Smooth muscle cell (in vitro differentiated cells): ENCODE measurements around the gene SSH2. TPM values are rescaled to one million over a fixed set of nuclear protein-coding genes. Genes with fewer than 3 reads are reported as not detected.

Source experiments
- DNase-seq: peaks from one replicate; lab custom pipeline; 2025; ENCODE audit not compliant: unreplicated experiment; lab: John Stamatoyannopoulos, UW
- H2AFZ ChIP-seq: fragments of 200-600 bp; sonication (generic); 2 replicates; pipeline ENCODE4 v1.6.0; 2016; ENCODE audit warnings: antibody characterized with exemption, low read depth, mild to moderate bottlenecking
- H3F3A ChIP-seq: fragments of 200-600 bp; sonication (generic); 2 replicates; pipeline ENCODE4 v1.6.0; 2017; ENCODE audit warnings: antibody characterized with exemption, low read depth
- H3K27ac ChIP-seq: fragments of 200-600 bp; sonication (generic); 2 replicates; pipeline ENCODE4 v1.5.1; 2016; ENCODE audit warnings: low read depth, mild to moderate bottlenecking
- H3K27me3 ChIP-seq: fragments of 200-600 bp; sonication (generic); 2 replicates; pipeline ENCODE4 v1.6.1; 2016; ENCODE audit warnings: low read depth, mild to moderate bottlenecking
- H3K36me3 ChIP-seq: fragments of 200-600 bp; sonication (generic); 2 replicates; pipeline ENCODE4 v1.5.1; 2016; ENCODE audit warnings: low read depth
- H3K4me1 ChIP-seq: fragments of 200-600 bp; sonication (generic); 2 replicates; pipeline ENCODE4 v1.5.1; 2016; ENCODE audit warnings: low read depth
- H3K4me2 ChIP-seq: fragments of 200-600 bp; sonication (generic); 2 replicates; pipeline ENCODE4 v1.6.0; 2016; ENCODE audit warnings: mild to moderate bottlenecking
- H3K4me3 ChIP-seq: fragments of 200-600 bp; sonication (generic); 2 replicates; pipeline ENCODE4 v1.5.1; 2016; ENCODE audit warnings: mild to moderate bottlenecking
- H3K79me2 ChIP-seq: fragments of 200-600 bp; sonication (generic); 2 replicates; pipeline ENCODE4 v1.6.0; 2016; ENCODE audit warnings: low read depth, mild to moderate bottlenecking
- H3K9ac ChIP-seq: fragments of 200-600 bp; sonication (generic); 2 replicates; pipeline ENCODE4 v1.6.0; 2016; ENCODE audit warnings: low read depth
- H3K9me3 ChIP-seq: fragments of 200-600 bp; sonication (generic); replicated peaks from 2 replicates; pipeline ENCODE4 v1.5.1; 2016; ENCODE audit warnings: low read depth
- H4K20me1 ChIP-seq: fragments of 200-600 bp; sonication (generic); 2 replicates; pipeline ENCODE4 v1.6.0; 2016; ENCODE audit warnings: low read depth
- WGBS: methylation state at CpG from one replicate; pipeline ENCODE4 v1.1.7; 2016; ENCODE audit warnings: low lambda C conversion rate; 5-methylcytosine and 5-hydroxymethylcytosine counted together
- polyA plus RNA-seq: library from polyadenylated mRNA; unstranded; fragments of >200 nt; fragmentation: Nextera tagmentation; extraction: Ambion mirVana; gene quantifications from 2 replicates; pipeline ENCODE4 v1.2.1, GENCODE V29; 2016
- total RNA-seq: library from RNA; depleted of rRNA; stranded (reverse); fragments of >200 nt; gene quantifications from 2 replicates; pipeline ENCODE4 v1.2.3, GENCODE V29; 2014
- TF ChIP-seq, protein P1 (sequence below): fragments of 200-600 bp; sonication (generic); IDR thresholded peaks from 2 replicates; pipeline ENCODE4 v1.5.1; 2017; ENCODE audit warnings: borderline replicate concordance, mild to moderate bottlenecking, antibody characterized with exemption; ENCODE audit not compliant: insufficient read depth, poor library complexity, severe bottlenecking

Gene SSH2
- total and polyA plus RNA-seq, 2 experiments from 2014 or later, result 9.7 to 10.4 TPM

- H4K20me1 ChIP-seq, result no peaks in the 10 kb centered on the region
- H3F3A ChIP-seq, result no peaks in the 10 kb centered on the region
- 76% methylated on average over 4 of the region's 4 CpGs for WGBS
- no peaks in the 10 kb centered on the region for H3K36me3 ChIP-seq
- TF ChIP-seq, protein P1, sequence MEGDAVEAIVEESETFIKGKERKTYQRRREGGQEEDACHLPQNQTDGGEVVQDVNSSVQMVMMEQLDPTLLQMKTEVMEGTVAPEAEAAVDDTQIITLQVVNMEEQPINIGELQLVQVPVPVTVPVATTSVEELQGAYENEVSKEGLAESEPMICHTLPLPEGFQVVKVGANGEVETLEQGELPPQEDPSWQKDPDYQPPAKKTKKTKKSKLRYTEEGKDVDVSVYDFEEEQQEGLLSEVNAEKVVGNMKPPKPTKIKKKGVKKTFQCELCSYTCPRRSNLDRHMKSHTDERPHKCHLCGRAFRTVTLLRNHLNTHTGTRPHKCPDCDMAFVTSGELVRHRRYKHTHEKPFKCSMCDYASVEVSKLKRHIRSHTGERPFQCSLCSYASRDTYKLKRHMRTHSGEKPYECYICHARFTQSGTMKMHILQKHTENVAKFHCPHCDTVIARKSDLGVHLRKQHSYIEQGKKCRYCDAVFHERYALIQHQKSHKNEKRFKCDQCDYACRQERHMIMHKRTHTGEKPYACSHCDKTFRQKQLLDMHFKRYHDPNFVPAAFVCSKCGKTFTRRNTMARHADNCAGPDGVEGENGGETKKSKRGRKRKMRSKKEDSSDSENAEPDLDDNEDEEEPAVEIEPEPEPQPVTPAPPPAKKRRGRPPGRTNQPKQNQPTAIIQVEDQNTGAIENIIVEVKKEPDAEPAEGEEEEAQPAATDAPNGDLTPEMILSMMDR, result no peak
- no peak overlapping the region for H3K9ac ChIP-seq
- no peak for DNase-seq
- no peaks in the 10 kb centered on the region for H3K79me2 ChIP-seq
- peaks cover 17% of the 10 kb centered on the region for H3K4me1 ChIP-seq
- H3K9me3 ChIP-seq, result no peaks in the 10 kb centered on the region
- no peak overlapping the region for H3K27ac ChIP-seq
- no peak overlapping the region for H2AFZ ChIP-seq
- peaks cover 26% of the 10 kb centered on the region for H3K27me3 ChIP-seq
- no peak overlapping the region for H3K4me2 ChIP-seq
- H3K4me3 ChIP-seq, result no peak overlapping the region
Observed at GRCh38 chr17:29620271-29620670, 309.8 kb downstream of the SSH2 start.

- Histone ChIP-seq H4K20me1 (no peaks in the 10 kb centered on the region), H3K9ac (no peak overlapping the region), H3K27me3 (peaks cover 26% of the 10 kb centered on the region), H3K27ac (no peak overlapping the region), H3K4me1 (peaks cover 27% of the 10 kb centered on the region), H3K4me2 (no peak overlapping the region), H2AFZ (no peak overlapping the region), H3K79me2 (no peaks in the 10 kb centered on the region), H3K9me3 (no peaks in the 10 kb centered on the region), H3F3A (no peaks in the 10 kb centered on the region), H3K36me3 (no peaks in the 10 kb centered on the region), H3K4me3 (no peak overlapping the region)
- DNase-seq, result no peak
- TF ChIP-seq, protein P1, result peak; percentile 21
Observed at GRCh38 chr17:29619251-29619650, 310.8 kb downstream of the SSH2 start.

GRCh38 chr17:29618272-29619065 lies 311.6 kb downstream of the SSH2 start:
- Histone ChIP-seq H3F3A (no peaks in the 10 kb centered on the region), H2AFZ (no peak overlapping the region), H4K20me1 (no peaks in the 10 kb centered on the region), H3K27ac (no peak overlapping the region), H3K79me2 (no peaks in the 10 kb centered on the region), H3K36me3 (no peaks in the 10 kb centered on the region), H3K4me3 (peak overlapping the region; percentile 21), H3K4me2 (peak overlapping the region; percentile 78), H3K9me3 (no peaks in the 10 kb centered on the region), H3K27me3 (peaks cover 26% of the 10 kb centered on the region), H3K9ac (no peak overlapping the region), H3K4me1 (peaks cover 35% of the 10 kb centered on the region)
- 52% methylated on average over 22 of the region's 22 CpGs for WGBS
- no peak for DNase-seq
- TF ChIP-seq, protein P1, result no peak
